Fibroblast of lung (primary cell): ENCODE data around the gene DIS3L2. TPM values are rescaled to one million over a fixed set of nuclear protein-coding genes. Genes with fewer than 3 reads are reported as not detected.

Experiments
- DNase-seq, 2 donors: peaks; one replicate each; pipeline versions ENCODE4 v3.0.0 to v3.0.0-alpha.2; 2010; ENCODE audit warnings: low read depth in 2 of 2
- H2AFZ ChIP-seq: 2 replicates; pipeline ENCODE4 v1.5.1; 2012; ENCODE audit warnings: low read length, control low read depth, inconsistent platforms
- H3K27ac ChIP-seq: 2 replicates; pipeline ENCODE4 v1.5.1; 2011; ENCODE audit warnings: low read length, control low read depth; ENCODE audit not compliant: insufficient read depth
- H3K27me3 ChIP-seq: 2 replicates; pipeline ENCODE4 v1.5.1; 2011; ENCODE audit warnings: mild to moderate bottlenecking, low read length; ENCODE audit not compliant: control insufficient read depth, insufficient read depth
- H3K36me3 ChIP-seq: 2 replicates; pipeline ENCODE4 v1.5.1; 2011; ENCODE audit warnings: low read length; ENCODE audit not compliant: control insufficient read depth, insufficient read depth
- H3K4me1 ChIP-seq: 2 replicates; pipeline ENCODE4 v1.5.1; 2011; ENCODE audit warnings: low read length; ENCODE audit not compliant: control insufficient read depth, insufficient read depth; ENCODE audit errors: extremely low read depth
- H3K4me2 ChIP-seq: 2 replicates; pipeline ENCODE4 v1.5.1; 2011; ENCODE audit warnings: low read length, control low read depth; ENCODE audit not compliant: insufficient read depth; ENCODE audit errors: extremely low read depth
- H3K4me3 ChIP-seq, 4 experiments: fragments of 200-600 bp in 1 of 4; sonication (generic) in 1 of 4; replicated peaks in 1 of 4; 2 replicates each; pipeline ENCODE4 v1.5.1; 2011 to 2016; ENCODE audit warnings: low read length in 4 of 4, low read depth in 3 of 4, mild to moderate bottlenecking in 3 of 4, control low read depth in 2 of 4, inconsistent platforms in 1 of 4, mixed read lengths in 1 of 4; ENCODE audit not compliant: insufficient read depth in 1 of 4; ENCODE audit errors: control extremely low read depth in 1 of 4
- H3K79me2 ChIP-seq: 2 replicates; pipeline ENCODE4 v1.5.1; 2012; ENCODE audit warnings: mild to moderate bottlenecking, low read length, inconsistent platforms; ENCODE audit not compliant: control insufficient read depth, insufficient read depth
- H3K9ac ChIP-seq: 2 replicates; pipeline ENCODE4 v1.5.1; 2011; ENCODE audit warnings: mild to moderate bottlenecking, low read length, control low read depth; ENCODE audit not compliant: insufficient read depth
- H3K9me3 ChIP-seq: 2 replicates; pipeline ENCODE4 v1.5.1; 2012; ENCODE audit warnings: low read depth, low read length; ENCODE audit not compliant: control insufficient read depth, insufficient read depth
- H4K20me1 ChIP-seq: 2 replicates; pipeline ENCODE4 v1.5.1; 2011; ENCODE audit warnings: low read length; ENCODE audit not compliant: control insufficient read depth, insufficient read depth; ENCODE audit errors: extremely low read depth
- EZH2 ChIP-seq: IDR thresholded peaks from 2 replicates; pipeline ENCODE4 v1.5.1; 2012; ENCODE audit warnings: low read length, control low read depth, mild to moderate bottlenecking; ENCODE audit errors: missing control alignments
- polyA plus RNA-seq, 2 donors: library from polyadenylated mRNA; depleted of rRNA in 1 of 2; stranded (reverse) in 1 of 2; unstranded in 1 of 2; fragments of >200 nt; gene quantifications; 2 replicates each; pipeline ENCODE4 v1.2.1, GENCODE V29; 2011 to 2012; ENCODE audit warnings: missing spikeins in 1 of 2
- total RNA-seq: library from RNA; depleted of rRNA; stranded (reverse); fragments of >200 nt; gene quantifications from 2 replicates; pipeline ENCODE4 v1.2.1, GENCODE V29; 2014
- TF ChIP-seq, protein P1 (sequence below), 2 donors: IDR thresholded peaks in 1 of 2; conservative IDR thresholded peaks in 1 of 2; 1 replicate in 1 of 2; 2 replicates in 1 of 2; pipeline ENCODE4 v1.5.1; 2011 to 2012; ENCODE audit warnings: low read length in 2 of 2, control low read depth in 1 of 2, inconsistent platforms in 1 of 2, low read depth in 1 of 2, mild to moderate bottlenecking in 1 of 2

DIS3L2 gene
- total and polyA plus RNA-seq, 2 donors (not counting 1 experiment from before 2014, with no cell fraction given), result 5.2 to 15.2 TPM

DNA sequence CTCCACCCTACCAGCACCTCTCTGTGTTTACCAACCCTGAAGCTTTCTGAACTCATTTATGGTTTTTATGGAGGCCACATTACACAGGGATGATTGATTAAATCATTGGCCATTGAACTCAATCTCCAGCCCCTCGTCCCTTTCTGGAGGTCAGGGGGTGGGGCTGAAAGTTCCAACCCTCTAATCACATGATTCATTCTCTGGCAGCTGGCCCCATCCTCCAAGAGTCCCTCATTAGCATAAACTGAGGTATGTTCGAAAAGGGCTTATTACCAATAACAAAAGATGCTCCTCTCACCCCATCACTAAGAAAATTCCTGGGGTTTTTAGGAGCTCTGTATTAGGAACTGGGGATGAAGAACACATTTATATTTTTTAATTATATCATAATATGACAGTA, 92.3 kb downstream of the DIS3L2 start:
- TF ChIP-seq, protein P1, sequence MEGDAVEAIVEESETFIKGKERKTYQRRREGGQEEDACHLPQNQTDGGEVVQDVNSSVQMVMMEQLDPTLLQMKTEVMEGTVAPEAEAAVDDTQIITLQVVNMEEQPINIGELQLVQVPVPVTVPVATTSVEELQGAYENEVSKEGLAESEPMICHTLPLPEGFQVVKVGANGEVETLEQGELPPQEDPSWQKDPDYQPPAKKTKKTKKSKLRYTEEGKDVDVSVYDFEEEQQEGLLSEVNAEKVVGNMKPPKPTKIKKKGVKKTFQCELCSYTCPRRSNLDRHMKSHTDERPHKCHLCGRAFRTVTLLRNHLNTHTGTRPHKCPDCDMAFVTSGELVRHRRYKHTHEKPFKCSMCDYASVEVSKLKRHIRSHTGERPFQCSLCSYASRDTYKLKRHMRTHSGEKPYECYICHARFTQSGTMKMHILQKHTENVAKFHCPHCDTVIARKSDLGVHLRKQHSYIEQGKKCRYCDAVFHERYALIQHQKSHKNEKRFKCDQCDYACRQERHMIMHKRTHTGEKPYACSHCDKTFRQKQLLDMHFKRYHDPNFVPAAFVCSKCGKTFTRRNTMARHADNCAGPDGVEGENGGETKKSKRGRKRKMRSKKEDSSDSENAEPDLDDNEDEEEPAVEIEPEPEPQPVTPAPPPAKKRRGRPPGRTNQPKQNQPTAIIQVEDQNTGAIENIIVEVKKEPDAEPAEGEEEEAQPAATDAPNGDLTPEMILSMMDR (conservative IDR thresholded peaks at IDR 0.05 in 1 of 2, IDR thresholded peaks at IDR 0.05 in 1 of 2; ENCODE audit: low read depth in 1 of 2, low read length in 2 of 2), result no peak
- TF ChIP-seq EZH2, result no peak

DNA sequence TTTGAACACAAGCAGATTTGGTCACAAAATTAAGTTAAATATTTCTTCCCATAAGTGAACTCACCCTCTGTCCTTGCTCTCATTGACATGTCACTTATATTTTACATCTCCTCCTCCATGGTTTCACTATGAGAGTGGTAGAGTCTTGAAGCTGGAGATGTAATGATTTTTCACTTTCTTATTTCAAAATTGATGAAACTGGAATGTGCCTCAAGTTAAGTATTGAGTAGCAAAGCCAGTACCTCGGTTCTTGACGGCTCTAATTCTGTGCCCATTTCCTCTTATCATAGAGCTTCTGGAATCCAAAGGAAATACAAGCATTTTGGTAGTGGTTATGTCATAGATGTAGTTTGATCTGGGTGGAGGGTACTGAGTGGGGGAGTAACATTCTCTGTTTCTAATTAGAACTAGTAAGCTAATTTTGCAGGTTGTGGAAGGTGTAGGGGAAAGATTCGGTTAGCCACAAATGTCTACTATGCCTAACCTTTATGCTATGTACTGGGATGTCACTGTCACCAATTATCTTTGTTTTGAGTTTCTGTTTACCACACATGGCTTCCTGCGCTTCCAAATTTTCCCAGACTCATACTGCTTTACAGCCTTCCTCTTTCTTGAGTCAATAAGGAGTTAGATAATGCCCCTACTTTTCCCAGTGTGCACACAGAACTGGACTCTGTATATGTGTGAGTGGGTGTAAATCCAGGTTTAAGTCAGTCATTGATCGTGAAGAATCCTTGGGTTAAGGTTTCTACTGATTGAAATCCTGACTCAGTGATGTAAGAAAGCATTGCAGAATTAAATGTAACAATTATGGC, 96.8 kb downstream of the DIS3L2 start:
- Histone ChIP-seq H2AFZ (no peak overlapping the region), H3K4me3 (no peak overlapping the region), H3K4me1 (no peaks in the 10 kb centered on the region), H4K20me1 (no peaks in the 10 kb centered on the region), H3K9me3 (no peaks in the 10 kb centered on the region), H3K27me3 (no peaks in the 10 kb centered on the region), H3K9ac (no peak overlapping the region), H3K27ac (no peak overlapping the region), H3K36me3 (no peaks in the 10 kb centered on the region), H3K4me2 (no peak overlapping the region), H3K79me2 (no peaks in the 10 kb centered on the region)
- no peak for TF ChIP-seq EZH2
- TF ChIP-seq, protein P1 (conservative IDR thresholded peaks at IDR 0.05 in 1 of 2, IDR thresholded peaks at IDR 0.05 in 1 of 2; ENCODE audit: low read depth in 1 of 2, low read length in 2 of 2), result no peak
- DNase-seq, result no peak

More for the DNA sequence above, 92.3 kb downstream of the DIS3L2 start:
- H3K79me2 ChIP-seq, result no peaks in the 10 kb centered on the region
- H3K36me3 ChIP-seq, result no peaks in the 10 kb centered on the region
- H3K27me3 ChIP-seq, result no peaks in the 10 kb centered on the region
- no peak overlapping the region for H3K4me3 ChIP-seq
- DNase-seq, result no peak
- H3K9ac ChIP-seq, result no peak overlapping the region
- H2AFZ ChIP-seq, result no peak overlapping the region
- H3K27ac ChIP-seq, result no peak overlapping the region
- no peak overlapping the region for H3K4me2 ChIP-seq
- no peaks in the 10 kb centered on the region for H3K9me3 ChIP-seq
- no peaks in the 10 kb centered on the region for H3K4me1 ChIP-seq
- H4K20me1 ChIP-seq, result no peaks in the 10 kb centered on the region

DNA sequence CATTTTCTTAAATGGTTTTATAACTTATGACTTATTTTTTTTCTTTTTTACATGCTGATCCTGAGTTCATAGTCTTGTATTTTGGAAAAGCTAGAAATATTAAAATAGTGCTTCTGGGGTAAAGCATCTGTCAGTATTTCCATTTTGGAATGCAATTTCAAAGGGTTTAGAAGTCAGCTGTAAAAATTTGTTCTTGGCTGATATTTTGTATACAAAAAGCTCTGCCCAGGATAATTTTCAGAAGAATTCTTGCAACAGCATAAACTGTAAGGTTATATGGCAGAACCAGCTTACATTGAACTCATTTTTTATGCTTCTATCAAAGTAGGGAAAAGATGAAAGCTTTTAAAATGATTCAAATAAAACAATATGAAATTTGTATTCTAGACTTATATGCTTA, 97.4 kb downstream of the DIS3L2 start:
- Histone ChIP-seq H3K9ac (no peak overlapping the region), H2AFZ (no peak overlapping the region), H3K9me3 (no peaks in the 10 kb centered on the region), H3K4me2 (no peak overlapping the region), H3K27me3 (no peaks in the 10 kb centered on the region), H4K20me1 (no peaks in the 10 kb centered on the region), H3K4me1 (no peaks in the 10 kb centered on the region), H3K36me3 (no peaks in the 10 kb centered on the region), H3K27ac (no peak overlapping the region), H3K79me2 (no peaks in the 10 kb centered on the region), H3K4me3 (no peak overlapping the region)
- TF ChIP-seq, protein P1 (conservative IDR thresholded peaks at IDR 0.05 in 1 of 2, IDR thresholded peaks at IDR 0.05 in 1 of 2; ENCODE audit: low read depth in 1 of 2, low read length in 2 of 2), result no peak
- DNase-seq, result peak in 1 of 2 donors; percentile 6
